ENCODE results near the gene GFOD2. TPM values are rescaled to one million over a fixed set of nuclear protein-coding genes. Genes with fewer than 3 reads are reported as not detected.

The GFOD2 gene
- total and polyA plus RNA-seq, 2 of the 13 experiments (the other 11 are each of a cell fraction or from before 2014, with no cell fraction given): 11.1 to 17.2 TPM

DNA sequence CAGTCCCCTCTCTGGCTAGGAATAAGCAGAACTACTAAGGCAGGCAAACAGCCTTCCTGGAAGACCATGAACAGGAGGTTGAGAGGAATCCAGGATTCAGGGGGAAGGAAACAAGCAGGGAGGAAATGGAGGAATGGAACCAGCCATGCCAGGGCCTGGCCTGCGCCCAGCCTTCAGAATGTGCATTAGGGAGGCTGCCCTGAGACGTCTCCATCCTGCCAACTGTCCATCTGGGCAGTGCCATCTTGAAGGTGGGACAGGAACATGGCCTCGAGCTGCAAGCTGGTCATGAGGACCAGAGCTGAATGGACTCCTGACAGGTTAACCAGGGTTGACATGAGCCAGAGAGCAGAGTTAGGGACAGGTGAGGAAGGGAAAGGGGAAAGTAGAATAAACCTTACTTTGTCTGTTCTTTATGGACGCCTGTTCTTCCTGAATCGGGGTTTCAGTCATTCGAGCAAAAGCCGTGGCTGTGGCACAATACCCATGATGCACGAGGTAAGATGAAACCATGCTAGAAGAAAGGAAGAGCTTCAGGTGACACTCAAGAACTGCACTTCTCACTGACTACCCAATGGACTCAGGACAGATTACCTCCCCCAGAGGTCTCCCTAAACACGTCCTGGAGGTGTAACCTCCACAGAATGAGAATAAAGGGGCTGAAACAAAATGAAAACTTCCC lies 12.1 kb upstream of the GFOD2 start:
- FAIRE-seq (no peak), DNase-seq (ENCODE audit: low spot score) (no peak), ATAC-seq (no peak)
- no TSS peak for BruUV-seq (replicated peaks)
- in situ Hi-C loops (cut with HindIII; ENCODE audit: extremely low pct_ligation_motif_present, low pct_unique_long_range_greater_than_20kb): no loop called here
- intact Hi-C loops (cut with micrococcal nuclease; ENCODE audit: unreplicated experiment): no loop called here
- Histone ChIP-seq H2AFZ (ENCODE audit: low read length) (no peak overlapping the region), H3K4me2 (ENCODE audit: low read depth, low read length) (no peak overlapping the region), H4K20me1 (ENCODE audit: insufficient read depth, low read length) (no peaks in the 10 kb centered on the region), H3K9me3 (ENCODE audit: low read length) (no peaks in the 10 kb centered on the region), H3K4me1 (ENCODE audit: insufficient read depth, low read length) (peaks cover 14% of the 10 kb centered on the region), H3K36me3 (replicated peaks in 1 of 2; ENCODE audit: control insufficient read depth in 1 of 2, insufficient read depth in 2 of 2, low read length in 2 of 2) (peaks cover 35 to 71% of the 10 kb centered on the region in 2 experiments), H3K79me2 (ENCODE audit: insufficient read depth, low read length) (no peaks in the 10 kb centered on the region), H3K9ac (ENCODE audit: insufficient read depth, low read depth, low read length) (no peak overlapping the region), H3K27me3 (ENCODE audit: control insufficient read depth in 1 of 2, insufficient read depth in 2 of 2, low read length in 2 of 2) (no peaks in the 10 kb centered on the region), H3K27ac (ENCODE audit: extremely low read length, insufficient read depth, low read length) (no peak overlapping the region), H3K4me3 (replicated peaks in 1 of 3; ENCODE audit: insufficient read depth in 1 of 3, low read depth in 2 of 3, low read length in 3 of 3) (no peak overlapping the region)
- CTCF ChIA-PET (ENCODE audit: low intra/inter-chr PET ratio, low total read pairs): no interaction called here
- 94% methylated on average over 9 of the region's 9 CpGs for WGBS (ENCODE audit: low lambda C conversion rate)
- no peak for TF ChIP-seq IKZF4 (CRISPR knock-in tag; IDR thresholded peaks at IDR 0.05; ENCODE audit: borderline replicate concordance, low read depth, not compliant biosample characterization)
- TF ChIP-seq HNRNPK (IDR thresholded peaks at IDR 0.05; ENCODE audit: low read depth, low read length, poor library complexity, severe bottlenecking): no peak
- TF ChIP-seq RAD21 (CRISPR knock-in tag; IDR thresholded peaks at IDR 0.05): no peak
- no peak for TF ChIP-seq ZNF354B (CRISPR knock-in tag; IDR thresholded peaks at IDR 0.05)
- POLR2A ChIA-PET: no interaction called here

GRCh38 chr16:67730326-67730725 lies 11.2 kb upstream of the GFOD2 start:
- ChIA-PET POLR2A (no interaction called here), CTCF (ENCODE audit: low intra/inter-chr PET ratio, low total read pairs) (no interaction called here)
- H4K20me1 ChIP-seq (ENCODE audit: insufficient read depth, low read length): no peaks in the 10 kb centered on the region
- H3K4me1 ChIP-seq (ENCODE audit: insufficient read depth, low read length): peaks cover 17% of the 10 kb centered on the region
- no peak for FAIRE-seq
- H2AFZ ChIP-seq (ENCODE audit: low read length): no peak overlapping the region
- TF ChIP-seq, protein P1, sequence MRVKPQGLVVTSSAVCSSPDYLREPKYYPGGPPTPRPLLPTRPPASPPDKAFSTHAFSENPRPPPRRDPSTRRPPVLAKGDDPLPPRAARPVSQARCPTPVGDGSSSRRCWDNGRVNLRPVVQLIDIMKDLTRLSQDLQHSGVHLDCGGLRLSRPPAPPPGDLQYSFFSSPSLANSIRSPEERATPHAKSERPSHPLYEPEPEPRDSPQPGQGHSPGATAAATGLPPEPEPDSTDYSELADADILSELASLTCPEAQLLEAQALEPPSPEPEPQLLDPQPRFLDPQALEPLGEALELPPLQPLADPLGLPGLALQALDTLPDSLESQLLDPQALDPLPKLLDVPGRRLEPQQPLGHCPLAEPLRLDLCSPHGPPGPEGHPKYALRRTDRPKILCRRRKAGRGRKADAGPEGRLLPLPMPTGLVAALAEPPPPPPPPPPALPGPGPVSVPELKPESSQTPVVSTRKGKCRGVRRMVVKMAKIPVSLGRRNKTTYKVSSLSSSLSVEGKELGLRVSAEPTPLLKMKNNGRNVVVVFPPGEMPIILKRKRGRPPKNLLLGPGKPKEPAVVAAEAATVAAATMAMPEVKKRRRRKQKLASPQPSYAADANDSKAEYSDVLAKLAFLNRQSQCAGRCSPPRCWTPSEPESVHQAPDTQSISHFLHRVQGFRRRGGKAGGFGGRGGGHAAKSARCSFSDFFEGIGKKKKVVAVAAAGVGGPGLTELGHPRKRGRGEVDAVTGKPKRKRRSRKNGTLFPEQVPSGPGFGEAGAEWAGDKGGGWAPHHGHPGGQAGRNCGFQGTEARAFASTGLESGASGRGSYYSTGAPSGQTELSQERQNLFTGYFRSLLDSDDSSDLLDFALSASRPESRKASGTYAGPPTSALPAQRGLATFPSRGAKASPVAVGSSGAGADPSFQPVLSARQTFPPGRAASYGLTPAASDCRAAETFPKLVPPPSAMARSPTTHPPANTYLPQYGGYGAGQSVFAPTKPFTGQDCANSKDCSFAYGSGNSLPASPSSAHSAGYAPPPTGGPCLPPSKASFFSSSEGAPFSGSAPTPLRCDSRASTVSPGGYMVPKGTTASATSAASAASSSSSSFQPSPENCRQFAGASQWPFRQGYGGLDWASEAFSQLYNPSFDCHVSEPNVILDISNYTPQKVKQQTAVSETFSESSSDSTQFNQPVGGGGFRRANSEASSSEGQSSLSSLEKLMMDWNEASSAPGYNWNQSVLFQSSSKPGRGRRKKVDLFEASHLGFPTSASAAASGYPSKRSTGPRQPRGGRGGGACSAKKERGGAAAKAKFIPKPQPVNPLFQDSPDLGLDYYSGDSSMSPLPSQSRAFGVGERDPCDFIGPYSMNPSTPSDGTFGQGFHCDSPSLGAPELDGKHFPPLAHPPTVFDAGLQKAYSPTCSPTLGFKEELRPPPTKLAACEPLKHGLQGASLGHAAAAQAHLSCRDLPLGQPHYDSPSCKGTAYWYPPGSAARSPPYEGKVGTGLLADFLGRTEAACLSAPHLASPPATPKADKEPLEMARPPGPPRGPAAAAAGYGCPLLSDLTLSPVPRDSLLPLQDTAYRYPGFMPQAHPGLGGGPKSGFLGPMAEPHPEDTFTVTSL (CRISPR knock-in tag; IDR thresholded peaks at IDR 0.05; ENCODE audit: borderline replicate concordance): no peak
- TF ChIP-seq CTCF (CRISPR knock-in tag; IDR thresholded peaks at IDR 0.05): peak; percentile 24; the same call in 1 of the 2 replicates
- no TSS peak for BruUV-seq (replicated peaks)
- H3K79me2 ChIP-seq (ENCODE audit: insufficient read depth, low read length): no peaks in the 10 kb centered on the region
- 93% methylated on average over 6 of the region's 6 CpGs for WGBS (ENCODE audit: low lambda C conversion rate)
- in situ Hi-C loops (cut with HindIII; ENCODE audit: extremely low pct_ligation_motif_present, low pct_unique_long_range_greater_than_20kb) (no loop called here), intact Hi-C loops (cut with micrococcal nuclease; ENCODE audit: unreplicated experiment) (no loop called here)
- DNase-seq (ENCODE audit: low spot score): no peak
- H3K4me2 ChIP-seq (ENCODE audit: low read depth, low read length): no peak overlapping the region
- no peak overlapping the region for H3K27ac ChIP-seq (ENCODE audit: extremely low read length, insufficient read depth, low read length)
- peaks cover 33 to 73% of the 10 kb centered on the region in 2 experiments for H3K36me3 ChIP-seq (replicated peaks in 1 of 2; ENCODE audit: control insufficient read depth in 1 of 2, insufficient read depth in 2 of 2, low read length in 2 of 2)
- no peak overlapping the region for H3K4me3 ChIP-seq (replicated peaks in 1 of 3; ENCODE audit: insufficient read depth in 1 of 3, low read depth in 2 of 3, low read length in 3 of 3)
- H3K9ac ChIP-seq (ENCODE audit: insufficient read depth, low read depth, low read length): no peak overlapping the region
- H3K9me3 ChIP-seq (ENCODE audit: low read length): no peaks in the 10 kb centered on the region
- ATAC-seq: no peak
- H3K27me3 ChIP-seq (ENCODE audit: control insufficient read depth in 1 of 2, insufficient read depth in 2 of 2, low read length in 2 of 2): no peaks in the 10 kb centered on the region
